HG03439 (cell line): ENCODE results near the gene CD200R1.
A peak's percentile ranks its signal among the peaks of the same experiment; 100 is the strongest.

Experiments used
- ATAC-seq: cut with Tn5 transposase; IDR thresholded peaks from one replicate; pipeline ENCODE4 v1.9.1; 2021; ENCODE audit warnings: mild to moderate bottlenecking, moderate library complexity; ENCODE audit not compliant: unreplicated experiment

The CD200R1 gene

GRCh38 chr3:112974894-112975293 is at the start of gene CD200R1:
TSS of gene CD200R1 (minus strand) at chr3:112975103. CDS start at chr3:112974857, 246 bp downstream.
- no peak for ATAC-seq

- no peak for ATAC-seq
These were observed 46.6 kb upstream of the CD200R1 start for GRCh38 chr3:113021471-113021870.

GRCh38 chr3:113019182-113020137 is 44.6 kb upstream of the CD200R1 start:
- ATAC-seq, result peak; percentile 88

- peak; percentile 8 for ATAC-seq
These were observed 43.8 kb upstream of the CD200R1 start for GRCh38 chr3:113018536-113019181.

- no peak for ATAC-seq
These were observed 38.7 kb upstream of the CD200R1 start for GRCh38 chr3:113013593-113013992.

- no peak for ATAC-seq
These were observed 33.2 kb upstream of the CD200R1 start for GRCh38 chr3:113008117-113008516.

- ATAC-seq, result no peak
These were observed 31.6 kb upstream of the CD200R1 start for GRCh38 chr3:113006359-113007056.

- no peak for ATAC-seq
These were observed 30.7 kb upstream of the CD200R1 start for GRCh38 chr3:113005611-113006010.

GRCh38 chr3:113002679-113003078 is 27.8 kb upstream of the CD200R1 start:
- no peak for ATAC-seq

- ATAC-seq, result no peak
These were observed 27.1 kb upstream of the CD200R1 start for GRCh38 chr3:113002037-113002436.

- ATAC-seq, result no peak
These were observed 25.8 kb upstream of the CD200R1 start for GRCh38 chr3:113000691-113001090.

GRCh38 chr3:112995800-112996199 is 20.9 kb upstream of the CD200R1 start:
- no peak for ATAC-seq

GRCh38 chr3:112990672-112991602 is 16.0 kb upstream of the CD200R1 start, which contains the start of gene GTPBP8:
TSS of gene GTPBP8 (plus strand) at chr3:112990984. CDS start at chr3:112991000, 16 bp downstream.
- ATAC-seq, result peak; percentile 97

GRCh38 chr3:112987710-112988334 is 12.9 kb upstream of the CD200R1 start:
- ATAC-seq, result no peak

- no peak for ATAC-seq
These were observed 9.6 kb upstream of the CD200R1 start for GRCh38 chr3:112984485-112984884.

GRCh38 chr3:112982710-112983109 is 7.8 kb upstream of the CD200R1 start:
- no peak for ATAC-seq

- no peak for ATAC-seq
These were observed 5.2 kb upstream of the CD200R1 start for GRCh38 chr3:112980080-112980479.

GRCh38 chr3:112979244-112979832 is 4.4 kb upstream of the CD200R1 start:
- ATAC-seq, result no peak

GRCh38 chr3:112976953-112977352 is 2.0 kb upstream of the CD200R1 start:
- ATAC-seq, result no peak
